ENCODE data around the gene TNFAIP8L1.

The TNFAIP8L1 gene

DNA sequence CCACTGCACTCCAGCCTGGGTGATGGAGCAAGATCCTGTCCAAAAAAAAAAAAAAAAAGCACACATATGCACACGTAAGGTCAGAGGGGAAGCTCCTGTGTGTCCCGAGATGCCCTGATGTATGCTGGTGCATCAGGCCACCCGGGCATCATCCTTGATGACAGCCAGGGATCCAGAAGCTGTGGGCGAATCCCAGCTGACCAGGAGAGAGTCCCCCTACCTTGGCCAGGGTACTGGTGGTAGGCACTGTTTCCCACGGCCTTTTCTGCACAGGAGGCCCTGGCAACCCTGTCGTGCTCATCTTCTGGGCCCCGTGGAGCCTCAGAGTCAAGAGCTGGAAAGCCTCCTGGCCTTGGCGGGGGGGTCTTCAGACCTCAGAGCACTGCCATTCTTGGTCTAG lies 16.8 kb downstream of the TNFAIP8L1 start:
- TF ChIP-seq CTCF (IDR thresholded peaks at IDR 0.05; ENCODE audit: insufficient read depth, low read depth, low read length, missing control alignments): no peak
- no peak for DNase-seq (ENCODE audit: low read depth)
- no peak overlapping the region for H3K4me3 ChIP-seq (ENCODE audit: low read depth, low read length)

DNA sequence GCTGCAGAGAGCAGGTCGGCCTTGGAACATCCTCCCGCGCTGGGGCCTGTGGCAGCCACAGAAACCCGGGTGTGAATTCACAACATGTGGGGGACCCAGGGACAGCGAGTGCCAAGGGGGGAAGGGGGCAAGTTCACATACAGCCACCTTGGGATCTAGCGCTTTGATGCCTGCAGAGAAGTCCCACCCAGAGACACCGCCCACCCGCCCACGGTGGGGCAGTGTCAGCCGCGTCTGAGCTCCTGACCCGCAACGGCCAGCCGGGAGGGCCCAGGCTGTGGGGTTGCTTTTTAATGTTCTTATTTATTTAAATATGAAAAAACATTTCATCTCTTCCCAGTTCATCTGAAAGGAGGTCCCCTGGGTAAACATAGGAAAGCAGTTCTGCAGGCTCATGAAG lies 17.9 kb downstream of the TNFAIP8L1 start:
- TF ChIP-seq CTCF (IDR thresholded peaks at IDR 0.05; ENCODE audit: insufficient read depth, low read depth, low read length, missing control alignments): no peak
- H3K4me3 ChIP-seq (ENCODE audit: low read depth, low read length): no peak overlapping the region
- DNase-seq (ENCODE audit: low read depth): no peak

- TF ChIP-seq CTCF (IDR thresholded peaks at IDR 0.05; ENCODE audit: insufficient read depth, low read depth, low read length, missing control alignments): no peak
- no peak overlapping the region for H3K4me3 ChIP-seq (ENCODE audit: low read depth, low read length)
- no peak for DNase-seq (ENCODE audit: low read depth)
These were observed 18.5 kb downstream of the TNFAIP8L1 start for GRCh38 chr19:4657835-4658234.

GRCh38 chr19:4660181-4660791 lies 21.0 kb downstream of the TNFAIP8L1 start:
- H3K4me3 ChIP-seq (ENCODE audit: low read depth, low read length): no peak overlapping the region
- DNase-seq (ENCODE audit: low read depth): no peak
- TF ChIP-seq CTCF (IDR thresholded peaks at IDR 0.05; ENCODE audit: insufficient read depth, low read depth, low read length, missing control alignments): peak; percentile 26

GRCh38 chr19:4660993-4661392 lies 21.7 kb downstream of the TNFAIP8L1 start:
- DNase-seq (ENCODE audit: low read depth): no peak
- H3K4me3 ChIP-seq (ENCODE audit: low read depth, low read length): no peak overlapping the region
- TF ChIP-seq CTCF (IDR thresholded peaks at IDR 0.05; ENCODE audit: insufficient read depth, low read depth, low read length, missing control alignments): no peak

- H3K4me3 ChIP-seq (ENCODE audit: low read depth, low read length): no peak overlapping the region
- no peak for DNase-seq (ENCODE audit: low read depth)
- TF ChIP-seq CTCF (IDR thresholded peaks at IDR 0.05; ENCODE audit: insufficient read depth, low read depth, low read length, missing control alignments): no peak
These were observed 22.8 kb downstream of the TNFAIP8L1 start for GRCh38 chr19:4662020-4662695.

DNA sequence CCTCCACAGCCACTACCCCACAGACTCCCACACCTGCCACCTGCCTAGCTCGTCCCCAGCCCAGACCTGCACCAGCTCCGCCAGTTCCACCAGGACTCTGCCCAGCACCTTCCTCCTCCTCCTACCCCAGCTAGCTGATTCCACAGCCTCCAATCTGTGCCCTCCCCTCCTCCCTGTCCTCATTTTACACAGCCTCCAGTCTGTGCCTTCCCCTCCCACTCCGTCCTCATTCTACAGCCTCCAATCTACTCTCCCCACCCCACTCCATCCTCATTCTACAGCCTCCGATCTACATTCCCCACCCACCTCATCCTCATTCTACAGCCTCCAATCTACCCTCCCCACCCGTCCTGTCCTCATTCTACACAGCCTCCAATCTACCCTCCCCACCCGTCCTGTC lies 23.5 kb downstream of the TNFAIP8L1 start:
- DNase-seq (ENCODE audit: low read depth): no peak
- TF ChIP-seq CTCF (IDR thresholded peaks at IDR 0.05; ENCODE audit: insufficient read depth, low read depth, low read length, missing control alignments): no peak
- no peak overlapping the region for H3K4me3 ChIP-seq (ENCODE audit: low read depth, low read length)
